Tibial nerve (tissue), 3 donors: Measurements from ENCODE around the gene SH3BP4.

Source experiments
- CTCF ChIP-seq, 5 experiments: fragments of 200-600 bp in 3 of 5; fragments of 450-650 bp in 2 of 5; sonication (generic) in 3 of 5; IDR thresholded peaks; one replicate each; pipeline ENCODE4 v1.5.1; 2016 to 2019; ENCODE audit warnings: antibody characterized with exemption in 5 of 5, mild to moderate bottlenecking in 3 of 5, moderate library complexity in 2 of 5
- POLR2A ChIP-seq, 2 donors: fragments of 450-650 bp; IDR thresholded peaks; one replicate each; pipeline ENCODE4 v1.6.1; 2017; ENCODE audit warnings: antibody characterized with exemption in 2 of 2, mild to moderate bottlenecking in 2 of 2, moderate library complexity in 2 of 2

- no peak for TF ChIP-seq POLR2A (IDR thresholded peaks at IDR 0.05)
- TF ChIP-seq CTCF (IDR thresholded peaks at IDR 0.05) = no peak
These were observed 102.7 kb downstream of the SH3BP4 start for GRCh38 chr2:235054475-235054874.
